Mesenteric fat pad (tissue), 1 donor: Measurements from ENCODE around the gene RPL7A. TPM values are rescaled to one million over a fixed set of nuclear protein-coding genes. Genes with fewer than 3 reads are reported as not detected.
"Not testable (repeated sequence)": the region's sequence is repeated elsewhere in the genome, so short reads cannot be mapped to it uniquely, and the experiment has no call there.

ENCODE experiments used
- DNase-seq: peaks from one replicate; pipeline ENCODE4 v3.0.0-alpha.2; 2020; ENCODE audit warnings: low spot score
- total RNA-seq: library from RNA; stranded (reverse); fragmentation: NEBNext Ultra II Directional; extraction: Animal tissue kit (Norgen Biotek cat#: 25700); gene quantifications from one replicate; pipeline ENCODE4 v1.2.1, GENCODE V29; 2021
- donor health status: DM: yes; HTN: yes; CAD: no.

RPL7A gene
- total RNA-seq, 1 donor from 2014 or later: 1,535 TPM

- DNase-seq: no peak
Observed at GRCh38 chr9:133385452-133385851, 37.4 kb downstream of the RPL7A start.

- no peak for DNase-seq
Observed at GRCh38 chr9:133386338-133386737, 38.3 kb downstream of the RPL7A start.

- no peak for DNase-seq
Observed at GRCh38 chr9:133387680-133388079, 39.7 kb downstream of the RPL7A start.

- no peak for DNase-seq
Observed at GRCh38 chr9:133389025-133389557, 41.1 kb downstream of the RPL7A start.

GRCh38 chr9:133389562-133389961 is 41.5 kb downstream of the RPL7A start:
- no peak for DNase-seq

GRCh38 chr9:133390713-133391112 is 42.7 kb downstream of the RPL7A start:
- DNase-seq: no peak

GRCh38 chr9:133391449-133391848 is 43.4 kb downstream of the RPL7A start:
- DNase-seq: not testable (repeated sequence)

GRCh38 chr9:133392308-133392707 is 44.3 kb downstream of the RPL7A start:
- not testable (repeated sequence) for DNase-seq

- no peak for DNase-seq
Observed at GRCh38 chr9:133393399-133393798, 45.4 kb downstream of the RPL7A start.

GRCh38 chr9:133394687-133395271 is 46.8 kb downstream of the RPL7A start:
- DNase-seq: no peak

- DNase-seq: no peak
Observed at GRCh38 chr9:133396952-133397351, 48.9 kb downstream of the RPL7A start.

GRCh38 chr9:133397370-133397769 is 49.4 kb downstream of the RPL7A start:
- no peak for DNase-seq

GRCh38 chr9:133397895-133398294 is 49.9 kb downstream of the RPL7A start:
- no peak for DNase-seq

- DNase-seq: no peak
Observed at GRCh38 chr9:133400292-133400691, 52.3 kb downstream of the RPL7A start.

Other genes starting within 250 kb of the RPL7A start
- gene RALGDS, start 227.0 kb upstream of the RPL7A start, total RNA-seq: 58.4 TPM
- gene GBGT1, start 184.3 kb upstream of the RPL7A start, total RNA-seq: 25.1 TPM
- not detected for gene OBP2B, start 139.0 kb upstream of the RPL7A start, total RNA-seq
- 2.3 TPM for gene ABO, start 73.0 kb upstream of the RPL7A start, total RNA-seq
- gene SURF6, start 12.0 kb upstream of the RPL7A start, total RNA-seq: 15.8 TPM
- 25.6 TPM for gene MED22, start 87 bp upstream of the RPL7A start, total RNA-seq
- 30.8 TPM for gene SURF1, start 8.3 kb downstream of the RPL7A start, total RNA-seq
- gene SURF2, start 8.3 kb downstream of the RPL7A start, total RNA-seq: 13.5 TPM
- 211 TPM for gene SURF4, start 27.8 kb downstream of the RPL7A start, total RNA-seq
- gene STKLD1, start 28.1 kb downstream of the RPL7A start, total RNA-seq: not detected
- 13.1 TPM for gene REXO4, start 69.8 kb downstream of the RPL7A start, total RNA-seq
- 0.64 TPM for gene ADAMTS13, start 74.1 kb downstream of the RPL7A start, total RNA-seq
- 9.3 TPM for gene CACFD1, start 111.8 kb downstream of the RPL7A start, total RNA-seq
- 3.9 TPM for gene SLC2A6, start 130.9 kb downstream of the RPL7A start, total RNA-seq
- not detected for gene MYMK, start 176.7 kb downstream of the RPL7A start, total RNA-seq
- 2.5 TPM for gene ADAMTSL2, start 186.5 kb downstream of the RPL7A start, total RNA-seq